Measurements from ENCODE around the gene WDR6.

Gene WDR6

GRCh38 chr3:49015072-49015471 is 7.9 kb downstream of the WDR6 start:
- in situ Hi-C loops (cut with MboI; ENCODE audit: low sequenced_read_pairs) = no loop called here

- in situ Hi-C loops (cut with MboI; ENCODE audit: low sequenced_read_pairs) = no loop called here
Observed at GRCh38 chr3:49015765-49016164, 8.6 kb downstream of the WDR6 start.

GRCh38 chr3:49016414-49017228 is 9.4 kb downstream of the WDR6 start:
- in situ Hi-C loops (cut with MboI; ENCODE audit: low sequenced_read_pairs) = no loop called here

DNA sequence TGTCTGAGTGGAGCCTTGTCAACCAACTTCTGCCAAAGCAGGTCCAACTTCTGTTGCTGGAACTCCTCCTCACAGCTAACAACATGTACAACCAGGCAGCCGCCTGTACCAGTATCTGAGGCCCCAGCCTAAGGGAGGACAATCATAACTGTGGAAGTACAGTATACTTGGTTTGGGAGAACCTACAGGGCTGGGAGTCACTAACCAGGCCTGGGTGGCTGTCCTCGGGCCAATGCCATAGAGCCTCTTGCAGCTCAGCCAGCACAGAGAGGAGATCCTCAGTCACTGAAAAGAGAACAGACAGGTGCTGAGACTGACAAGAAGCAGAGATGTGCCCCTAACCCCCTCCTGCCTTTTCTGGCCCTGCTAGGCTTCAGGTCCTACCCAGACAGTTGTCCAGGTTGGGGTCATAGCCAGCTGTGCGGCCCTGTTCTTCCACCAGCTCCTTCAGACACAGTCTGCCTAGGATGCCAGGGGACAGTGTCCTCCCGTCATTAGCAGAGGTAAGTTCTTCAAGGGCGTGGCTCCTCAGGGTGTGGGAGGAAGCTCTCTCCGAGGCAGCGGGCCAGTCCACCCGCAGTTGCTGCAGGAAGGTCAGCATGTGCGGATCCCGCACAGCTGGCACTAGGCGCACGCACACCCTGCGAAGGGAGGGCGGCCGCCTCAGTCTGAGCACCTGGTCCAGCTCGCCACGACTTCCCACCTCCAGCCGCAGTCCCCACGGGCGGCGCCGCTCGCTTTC is 10.2 kb downstream of the WDR6 start:
- in situ Hi-C loops (cut with MboI; ENCODE audit: low sequenced_read_pairs) = no loop called here

DNA sequence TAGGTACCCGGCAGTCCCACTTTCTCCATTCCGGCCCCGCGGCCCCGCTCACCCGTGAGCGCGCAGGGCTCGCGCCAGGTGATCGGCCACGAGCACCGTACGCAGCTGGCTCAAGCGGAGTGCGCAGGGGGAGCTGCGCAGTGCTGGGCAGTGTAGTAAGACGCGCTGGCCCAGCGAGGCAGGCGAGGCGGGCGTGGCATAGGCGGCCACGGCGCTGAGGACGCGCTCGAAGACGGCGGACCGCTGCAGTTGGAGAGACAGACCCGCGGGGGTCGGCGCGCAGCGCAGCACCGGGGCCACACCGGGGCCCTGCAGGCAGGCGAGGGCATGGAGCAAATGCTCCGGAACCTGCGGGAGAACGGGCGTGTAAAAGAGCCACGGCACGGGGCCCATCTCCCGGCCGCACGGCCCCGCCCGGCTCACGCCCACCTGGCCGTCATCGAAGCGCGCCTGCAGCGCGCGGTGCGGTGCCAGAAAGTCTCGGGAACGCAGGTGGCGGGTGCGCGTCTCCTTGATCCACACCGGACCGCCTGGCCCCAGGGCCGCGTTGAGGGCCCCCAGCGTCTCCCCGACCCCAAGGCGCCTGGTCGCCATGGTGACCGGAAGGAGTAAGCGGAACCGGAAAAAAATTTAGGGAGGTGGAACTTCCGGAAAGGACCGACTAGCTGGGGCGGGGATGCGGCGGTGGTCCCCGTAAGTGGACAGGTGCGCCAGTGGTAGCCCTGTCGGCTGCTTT is 10.9 kb downstream of the WDR6 start, which contains the start of gene DALRD3:
TSS of gene DALRD3 (minus strand) at position 610 of the 736 bp plus-strand sequence. CDS start at position 594, 16 bp downstream.
- in situ Hi-C loops (cut with MboI; ENCODE audit: low sequenced_read_pairs) = no loop called here

GRCh38 chr3:49018707-49019006 is 11.5 kb downstream of the WDR6 start:
- in situ Hi-C loops (cut with MboI; ENCODE audit: low sequenced_read_pairs) = no loop called here

DNA sequence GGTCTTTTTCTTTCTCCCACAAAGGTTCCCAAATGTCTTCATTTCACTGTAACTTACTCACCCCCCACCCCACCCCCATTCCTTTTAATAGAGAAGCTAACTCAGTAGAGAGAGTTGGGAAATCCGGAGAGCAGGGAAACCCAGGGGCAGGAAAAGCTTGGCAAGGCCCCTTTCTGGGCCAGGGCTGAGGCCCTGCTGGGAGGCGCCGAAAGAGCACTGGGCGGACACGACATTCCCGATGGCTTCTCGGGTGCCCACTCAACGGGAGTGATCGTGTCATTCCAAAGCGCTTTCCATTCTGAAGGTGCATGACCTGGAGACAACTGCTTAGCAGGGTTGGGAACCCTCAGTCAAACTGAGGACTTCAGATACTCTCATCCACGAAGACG is 12.7 kb downstream of the WDR6 start:
- in situ Hi-C loops (cut with MboI; ENCODE audit: low sequenced_read_pairs) = no loop called here

DNA sequence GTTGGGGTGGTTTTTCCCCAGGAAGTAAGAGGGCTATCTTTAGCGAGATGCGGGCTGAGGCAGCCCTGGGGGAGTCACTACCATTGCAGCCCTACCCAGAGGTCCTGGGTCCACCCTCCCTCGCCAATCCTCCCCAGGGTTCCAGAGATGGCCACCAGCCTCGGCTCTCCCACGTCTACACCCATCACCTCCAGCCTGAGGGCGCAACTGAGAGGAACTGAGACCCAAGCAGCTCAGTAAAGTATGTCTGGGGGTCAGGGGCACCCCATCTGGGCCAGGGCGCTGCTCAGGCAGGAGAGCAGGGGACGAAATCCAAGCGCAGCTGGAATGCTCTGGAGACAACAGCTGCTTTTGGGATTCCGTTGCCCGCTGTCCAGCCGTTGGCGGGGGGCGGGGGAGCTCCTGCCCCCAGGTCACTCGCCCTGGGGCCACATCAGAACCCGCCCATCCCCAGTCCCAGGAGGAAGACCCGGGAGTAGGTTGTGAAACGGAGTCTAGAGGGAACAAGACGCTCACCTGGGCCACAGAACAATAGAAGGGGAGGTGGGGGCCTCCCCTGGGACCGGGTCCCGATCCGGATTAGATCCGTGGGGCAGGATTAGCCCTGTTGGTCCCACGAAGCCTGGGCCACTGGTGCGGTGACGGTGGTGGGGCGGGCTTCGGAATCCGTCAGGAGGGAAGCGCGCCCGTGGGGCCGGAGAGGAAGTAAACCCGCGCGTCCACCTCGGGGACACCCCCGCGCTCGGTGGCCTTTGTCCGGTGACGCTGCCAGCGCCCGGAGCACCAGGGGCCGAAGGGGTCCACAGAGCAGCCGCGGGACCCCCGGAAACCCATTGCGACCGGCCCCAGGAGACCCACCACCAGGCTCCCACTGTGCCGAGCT is 13.4 kb downstream of the WDR6 start:
- in situ Hi-C loops (cut with MboI; ENCODE audit: low sequenced_read_pairs) = no loop called here

GRCh38 chr3:49021213-49021812 is 14.1 kb downstream of the WDR6 start:
- in situ Hi-C loops (cut with MboI; ENCODE audit: low sequenced_read_pairs) = no loop called here

GRCh38 chr3:49021813-49022687 is 14.9 kb downstream of the WDR6 start, which contains the start of gene NDUFAF3:
Gene NDUFAF3, plus strand, starts transcription at chr3:49022121. Its CDS starts 24 bp downstream, at chr3:49022145.
- in situ Hi-C loops (cut with MboI; ENCODE audit: low sequenced_read_pairs) = no loop called here

GRCh38 chr3:49022688-49023171 is 15.5 kb downstream of the WDR6 start:
- in situ Hi-C loops (cut with MboI; ENCODE audit: low sequenced_read_pairs) = no loop called here

- in situ Hi-C loops (cut with MboI; ENCODE audit: low sequenced_read_pairs) = no loop called here
Observed at GRCh38 chr3:49023775-49024174, 16.6 kb downstream of the WDR6 start.

DNA sequence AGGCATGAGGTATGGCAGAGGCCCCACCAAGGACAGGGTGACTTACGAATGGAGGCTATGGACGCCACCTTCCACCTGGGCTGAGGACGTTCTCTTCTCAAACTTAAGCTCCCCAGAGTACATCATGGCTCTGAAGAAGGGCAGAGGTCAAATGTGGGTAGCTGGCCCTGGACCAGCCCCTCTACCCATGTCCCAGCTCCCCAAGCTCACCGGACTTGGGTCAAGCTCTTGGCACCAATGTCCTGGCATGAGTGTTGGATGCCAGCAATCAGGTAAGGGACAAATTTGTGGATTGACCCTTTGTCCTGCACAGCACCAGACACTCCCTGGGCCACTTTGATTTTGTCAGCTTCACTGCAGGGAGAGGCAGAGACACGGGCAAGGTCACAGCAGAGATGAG is 17.3 kb downstream of the WDR6 start:
- in situ Hi-C loops (cut with MboI; ENCODE audit: low sequenced_read_pairs) = no loop called here

DNA sequence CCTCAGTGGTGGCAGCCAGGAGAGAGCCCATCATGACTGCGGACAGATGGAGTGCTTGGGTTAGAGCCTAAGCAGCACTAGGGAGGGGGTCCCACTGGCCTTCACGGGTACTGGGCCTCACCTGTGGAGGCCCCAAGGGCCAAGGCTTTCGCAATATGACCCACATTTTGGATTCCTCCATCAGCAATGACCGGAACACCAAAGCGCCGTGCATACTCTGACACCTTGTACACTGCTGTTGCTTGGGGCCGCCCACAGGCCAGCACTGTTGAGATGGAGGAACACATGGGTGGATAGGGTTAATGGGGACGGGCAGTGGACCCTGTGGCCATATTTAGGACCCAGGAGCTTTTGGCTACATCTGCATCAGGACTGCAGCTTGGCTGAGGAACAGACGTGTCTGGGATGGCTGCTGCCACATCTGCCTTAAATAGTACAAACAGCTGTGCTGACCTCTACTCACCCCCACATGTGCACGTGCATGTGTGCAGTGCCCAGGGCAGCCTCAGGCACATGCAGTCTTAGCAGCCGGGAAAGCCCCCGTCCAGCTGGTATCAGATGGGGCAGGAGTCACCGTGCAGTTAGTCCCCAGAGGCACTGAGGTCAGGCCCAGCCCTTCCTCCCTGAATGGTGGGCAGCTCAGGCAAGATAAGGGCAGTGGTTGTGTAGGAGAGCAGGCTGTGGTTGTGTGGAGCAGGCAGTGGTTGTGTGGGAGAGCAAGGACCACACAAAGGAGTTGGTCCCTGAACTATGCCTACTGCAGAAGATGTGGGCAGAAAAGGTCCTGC is 18.0 kb downstream of the WDR6 start:
- in situ Hi-C loops (cut with MboI; ENCODE audit: low sequenced_read_pairs) = no loop called here

DNA sequence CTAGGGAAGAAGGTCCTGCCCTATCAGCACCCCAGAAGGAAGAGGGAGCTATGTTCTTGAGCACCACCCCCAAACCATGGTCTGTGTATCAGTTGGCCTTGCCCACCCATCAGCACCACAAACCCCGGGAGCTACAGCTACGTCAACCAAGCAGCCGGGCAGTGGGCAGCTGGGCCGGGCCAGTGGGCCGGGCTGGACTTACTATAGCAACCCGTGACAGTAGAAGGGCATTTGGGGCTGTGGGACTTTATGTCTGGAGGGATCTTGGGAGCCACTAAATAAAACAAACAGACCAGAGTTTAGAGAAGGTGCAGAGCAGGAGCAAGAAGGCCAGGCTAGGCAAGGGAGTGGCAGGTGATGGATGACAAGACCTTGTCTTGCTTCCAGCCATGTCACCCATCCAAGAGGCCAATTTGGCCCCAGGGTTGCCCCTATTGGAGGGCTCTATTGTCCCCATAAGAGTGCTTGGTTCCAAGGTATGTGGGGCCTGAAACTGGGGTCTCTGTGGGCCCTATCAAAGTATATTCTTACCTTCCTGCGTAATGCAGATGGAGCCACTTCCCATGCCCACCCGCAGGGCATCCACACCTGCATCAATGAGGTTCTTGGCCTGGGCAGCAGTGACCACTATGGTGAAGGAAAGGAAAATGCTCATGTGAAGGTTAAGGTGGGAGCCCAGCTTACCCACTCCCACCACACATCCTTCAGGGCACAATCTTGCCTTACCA is 18.8 kb downstream of the WDR6 start:
- in situ Hi-C loops (cut with MboI; ENCODE audit: low sequenced_read_pairs) = no loop called here

DNA sequence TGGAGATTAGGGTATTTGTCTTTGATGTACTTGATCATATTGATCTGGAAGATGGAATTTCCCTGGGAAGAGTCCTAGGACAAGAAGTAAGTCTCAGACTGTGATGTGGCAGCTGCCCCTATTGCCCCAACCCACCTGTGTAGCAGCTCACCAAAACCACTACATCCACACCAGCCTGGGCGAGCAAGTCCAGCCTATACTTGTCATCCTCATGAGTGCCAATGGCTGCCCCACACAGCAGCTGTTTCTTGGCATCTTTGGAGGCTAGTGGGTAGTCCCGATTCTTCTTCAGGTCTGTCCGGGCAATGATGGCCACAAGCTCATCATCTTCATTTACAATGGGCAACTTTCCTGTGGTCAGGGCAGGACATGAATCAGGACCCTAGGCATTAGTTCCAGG is 19.3 kb downstream of the WDR6 start:
- in situ Hi-C loops (cut with MboI; ENCODE audit: low sequenced_read_pairs) = no loop called here

GRCh38 chr3:49027634-49028033 is 20.4 kb downstream of the WDR6 start:
- in situ Hi-C loops (cut with MboI; ENCODE audit: low sequenced_read_pairs) = no loop called here

DNA sequence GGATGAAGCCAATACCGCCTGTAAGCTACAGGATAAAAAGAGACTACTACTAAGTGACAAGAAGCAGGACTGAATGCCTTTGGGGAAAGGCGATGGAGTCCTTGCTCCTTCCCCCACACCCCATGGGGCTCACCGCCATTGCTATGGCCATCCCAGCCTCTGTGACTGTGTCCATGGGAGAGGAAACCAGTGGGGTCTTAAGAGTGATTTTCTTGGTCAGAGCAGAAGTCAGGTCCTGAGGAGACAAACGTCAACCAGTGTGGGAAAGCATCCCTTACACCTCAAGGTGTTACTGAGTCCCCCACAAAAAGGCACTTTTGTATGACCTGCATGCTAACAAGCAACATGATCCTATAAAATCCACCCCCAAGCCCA is 21.1 kb downstream of the WDR6 start:
- in situ Hi-C loops (cut with MboI; ENCODE audit: low sequenced_read_pairs) = no loop called here

All from HL-60/S4 (cell line).